CD4-positive, alpha-beta T cell treated with Interleukin-4 for 1 hour (primary cell): ENCODE measurements around the gene ZNF286A.
"Not testable (repeated sequence)": the region's sequence is repeated elsewhere in the genome, so short reads cannot be mapped to it uniquely, and the experiment has no call there.

Source experiments
- DNase-seq, 2 donors: peaks; one replicate each; pipeline ENCODE4 v3.0.0-alpha.2; 2020 to 2022

ZNF286A gene

DNA sequence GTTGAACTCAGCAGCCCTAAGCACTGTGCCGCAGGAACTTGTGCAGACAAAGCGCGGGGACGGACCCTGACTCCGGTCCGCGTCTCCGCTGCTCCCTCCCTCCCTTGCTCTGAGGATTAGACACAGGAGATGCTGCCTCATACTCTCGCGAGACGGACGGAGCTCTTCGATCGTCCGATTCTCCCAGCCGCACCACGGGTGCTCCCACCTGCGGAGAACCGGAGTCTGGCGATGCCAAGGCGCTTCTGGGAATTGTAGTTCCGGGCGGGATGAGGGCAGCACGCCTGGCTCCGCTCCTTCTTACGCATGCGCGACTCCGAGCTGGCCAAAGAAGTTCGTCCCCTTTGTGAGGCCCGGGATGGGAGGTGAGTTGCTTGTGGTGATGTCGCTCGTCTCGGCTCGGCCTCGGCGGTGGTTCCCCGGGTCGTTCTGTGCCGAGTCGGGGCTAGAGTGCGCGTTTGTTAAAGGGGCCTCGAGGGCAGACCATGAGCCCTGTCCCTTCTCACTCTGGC, at the start of gene ZNF286A:
ZNF286A (plus strand) TSS at position 340 of the 512 bp plus-strand sequence. CDS start 578 bp downstream, outside the sequence.
- peak; percentile 98 to 99 for DNase-seq

DNA sequence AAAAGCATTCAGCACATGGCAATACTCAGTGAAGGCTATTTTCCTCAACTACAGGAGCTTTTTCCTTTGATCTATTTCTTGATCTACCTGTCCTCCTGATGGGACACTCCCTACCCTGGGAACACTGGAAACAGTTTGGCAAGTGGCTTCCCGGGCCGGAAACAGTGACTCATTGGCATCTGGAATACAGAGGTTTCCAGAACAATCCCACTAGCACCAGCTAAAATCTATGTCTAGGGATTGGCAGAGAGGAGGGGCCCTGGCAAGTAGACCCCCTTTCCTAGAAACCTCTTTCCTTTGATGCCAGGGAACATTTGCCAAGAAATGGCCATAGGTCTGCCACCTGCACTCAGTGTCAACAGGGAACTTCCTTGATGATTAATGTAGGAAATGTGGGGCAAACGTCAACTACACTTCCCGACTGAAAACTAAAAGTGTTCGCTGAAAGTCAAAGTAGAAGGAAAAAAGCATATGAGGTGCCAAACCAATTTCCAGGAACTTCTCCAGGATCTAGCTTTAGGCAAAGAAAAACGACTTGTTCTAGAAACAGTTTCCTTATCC, 49.6 kb upstream of the ZNF286A start:
- DNase-seq = no peak

DNA sequence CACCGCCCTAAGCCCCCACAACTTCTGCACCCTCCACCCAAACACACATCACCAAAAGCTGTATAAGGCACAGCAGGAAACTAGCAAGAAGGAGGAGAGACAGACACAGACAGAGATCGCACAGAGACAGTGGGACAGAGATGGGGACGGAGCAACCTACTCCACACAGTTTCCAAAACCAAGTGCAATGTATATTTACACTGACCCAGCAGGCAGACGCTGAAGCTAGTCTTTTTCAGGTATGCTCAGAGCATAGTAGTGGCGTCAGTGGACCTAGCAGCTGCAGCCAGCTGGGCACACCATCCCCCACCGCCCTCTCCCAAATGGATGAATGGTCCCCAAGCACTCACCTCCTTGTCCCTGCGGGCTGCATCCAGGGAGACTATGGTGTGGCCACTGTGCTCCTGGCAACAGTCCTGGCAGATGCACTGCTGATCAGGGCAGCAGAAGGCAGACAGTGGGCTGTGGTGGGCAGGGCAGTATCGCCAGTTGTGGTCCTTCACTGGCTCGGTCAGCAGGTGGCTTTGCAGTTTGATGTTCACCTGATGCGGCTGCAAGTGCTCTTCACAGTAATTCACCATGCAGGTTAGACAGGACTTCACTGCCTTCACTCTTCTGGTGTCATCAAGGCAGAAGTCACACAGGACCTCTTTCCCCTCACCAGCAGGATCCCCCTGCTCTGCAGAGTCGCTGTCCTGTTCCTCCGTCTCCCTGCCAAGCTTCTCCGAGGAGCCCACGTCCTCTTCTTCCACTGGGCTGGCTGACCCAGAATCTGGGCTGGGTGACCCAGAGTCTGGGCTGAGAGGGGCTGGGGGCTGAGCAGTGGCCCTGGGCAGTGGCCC, 48.6 kb upstream of the ZNF286A start:
- DNase-seq = no peak

DNA sequence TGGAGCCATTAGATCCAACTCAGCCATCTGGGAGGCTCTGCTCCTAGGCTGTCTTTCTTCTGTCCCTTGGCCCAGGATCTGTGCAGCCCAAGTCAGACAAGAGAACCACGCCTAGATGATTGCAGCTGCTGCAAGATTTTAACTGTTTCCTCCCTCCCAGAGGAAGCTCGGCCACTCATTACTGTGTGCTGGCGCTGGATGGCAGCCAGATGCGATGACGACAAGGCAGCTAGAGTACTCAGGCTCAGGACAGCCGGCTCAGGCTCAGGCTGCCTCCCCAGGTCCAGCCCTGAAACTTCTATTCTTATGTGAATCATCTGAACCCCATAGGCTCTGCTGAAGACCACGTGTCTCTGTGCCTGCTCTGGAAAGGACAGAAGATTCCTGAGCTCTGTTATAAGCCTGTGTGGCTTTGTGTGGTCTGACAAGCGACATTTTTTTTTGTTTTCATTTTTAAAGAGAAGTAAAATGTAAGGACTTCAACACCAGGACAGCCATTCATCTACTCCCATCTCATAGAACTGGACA, 47.9 kb upstream of the ZNF286A start:
- peak; percentile 24 to 75 for DNase-seq

DNA sequence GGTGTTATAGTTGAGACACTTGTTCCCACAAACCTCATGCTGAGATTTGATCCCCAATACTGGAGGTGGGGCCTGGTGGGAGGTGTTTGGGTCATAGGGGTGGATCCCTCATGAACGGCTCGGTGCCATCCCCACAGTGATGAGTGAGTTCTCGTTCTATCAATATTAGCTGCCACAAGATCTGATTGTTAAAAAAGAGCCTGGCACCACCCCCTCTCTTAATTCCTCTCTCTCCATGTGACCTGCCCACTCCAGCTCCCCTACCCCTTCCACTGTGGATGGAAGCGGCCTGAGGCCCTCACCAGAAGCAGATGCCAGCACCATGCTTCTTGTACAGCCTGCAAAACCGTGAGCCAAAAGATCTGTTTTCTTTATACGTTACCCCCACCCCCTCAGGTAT, 46.6 kb upstream of the ZNF286A start:
- no peak for DNase-seq

DNA sequence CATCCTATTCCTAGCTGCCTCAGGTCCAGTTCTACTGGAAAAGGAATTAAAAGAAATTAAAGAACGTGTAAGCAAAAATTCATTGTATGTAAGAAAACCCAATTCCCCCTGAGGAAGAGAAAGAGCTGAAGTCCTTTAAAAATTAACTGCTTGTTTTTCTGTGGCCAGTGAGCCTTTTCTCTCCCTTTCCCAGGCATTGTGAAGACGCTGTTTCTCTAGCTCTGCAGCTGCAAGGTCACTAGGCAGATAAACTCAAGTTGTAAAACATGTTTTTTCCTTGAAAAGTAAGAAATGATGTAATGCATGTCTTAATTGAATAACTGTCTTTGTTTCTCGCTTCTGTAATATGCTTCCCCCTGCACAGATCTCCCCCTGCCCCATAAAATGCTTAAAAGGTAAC, 45.2 kb upstream of the ZNF286A start:
- DNase-seq = not testable (repeated sequence)

DNA sequence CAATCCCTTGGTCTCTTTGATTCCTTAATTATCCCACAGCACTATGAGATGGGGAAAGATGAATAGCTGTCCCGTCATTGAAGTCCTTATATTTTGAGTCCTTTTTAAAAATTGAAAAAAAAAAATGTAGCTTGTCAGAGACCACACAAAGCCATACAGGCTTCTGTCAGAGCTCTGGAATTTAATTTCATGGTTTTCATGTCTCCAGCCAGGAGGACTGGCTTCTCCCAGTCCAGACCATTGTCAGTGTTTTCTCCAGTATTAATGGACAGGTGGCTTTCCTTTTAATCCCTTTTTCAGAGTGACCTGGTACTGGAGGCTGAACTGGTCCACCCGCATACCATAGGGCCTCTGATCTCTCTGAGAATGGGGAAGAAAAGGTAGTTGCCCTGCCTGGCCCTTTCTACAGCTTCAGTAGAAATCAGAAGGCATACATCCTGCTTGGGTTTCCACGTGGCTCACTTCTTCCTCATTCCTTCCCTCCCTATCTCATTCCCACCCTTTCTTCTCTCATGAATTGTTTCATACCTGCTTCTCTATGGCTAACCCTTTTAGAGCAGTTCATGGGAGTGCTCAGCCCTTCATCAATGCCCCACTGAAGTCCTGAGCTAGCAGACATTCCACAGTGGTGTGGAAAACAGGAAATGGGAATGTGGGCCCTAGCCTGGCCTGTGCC, 44.5 kb upstream of the ZNF286A start:
- no peak for DNase-seq

DNA sequence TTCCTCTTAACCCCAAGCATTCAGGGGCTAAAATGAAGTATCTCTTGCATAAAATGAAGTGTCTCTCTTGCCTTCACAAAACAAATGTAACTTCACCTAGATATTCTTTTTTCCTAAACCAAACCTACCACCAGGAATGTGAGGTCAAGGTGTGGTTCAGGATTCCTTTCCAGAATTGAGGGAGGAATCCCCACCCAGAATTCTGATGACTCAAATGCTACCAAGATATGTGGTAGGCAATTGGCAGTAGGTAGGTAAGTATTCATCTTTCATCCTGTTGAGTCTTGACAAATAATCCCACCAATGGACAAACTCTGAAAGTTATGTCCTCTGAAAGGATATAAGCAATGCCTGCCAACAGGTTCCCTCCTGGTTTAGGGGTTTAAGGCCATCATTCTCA, 41.7 kb upstream of the ZNF286A start:
- DNase-seq = no peak

DNA sequence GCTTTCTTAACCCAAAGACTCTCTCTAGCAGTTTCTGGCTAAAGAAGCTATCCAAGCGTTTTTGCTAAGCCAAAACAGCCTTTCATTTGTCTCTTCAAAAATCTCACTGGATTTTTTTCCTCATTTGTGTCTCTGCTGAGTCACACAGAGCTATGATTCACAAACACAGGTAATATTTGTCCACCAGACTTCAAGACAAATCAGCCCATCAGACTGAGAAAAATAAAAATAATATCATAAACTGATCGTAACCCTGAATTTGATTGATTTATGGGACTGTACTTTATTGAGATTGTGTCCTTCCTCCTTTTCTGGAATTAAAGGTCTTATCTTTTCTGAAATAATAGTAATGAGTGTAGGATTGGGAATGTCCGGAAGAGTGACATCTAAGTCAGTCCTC, 41.3 kb upstream of the ZNF286A start:
- no peak for DNase-seq

DNA sequence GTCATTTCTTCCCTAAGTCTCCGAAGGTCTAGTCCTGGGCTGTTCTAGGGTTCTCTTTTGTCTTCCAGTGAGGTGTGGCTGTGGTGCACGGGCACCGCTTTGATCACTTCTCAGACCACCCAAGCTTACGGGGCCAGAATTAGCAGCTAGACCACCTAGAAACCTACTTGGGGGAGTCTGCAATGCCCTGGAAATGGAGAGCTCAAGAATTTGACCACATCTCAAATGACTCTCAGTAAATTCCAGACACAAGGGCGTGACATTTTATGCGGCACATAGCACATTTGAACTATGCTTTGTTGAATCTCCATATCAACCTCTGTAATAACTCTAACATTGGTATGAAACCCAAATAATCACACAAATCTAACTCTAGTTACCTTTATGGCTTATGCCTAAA, 40.3 kb upstream of the ZNF286A start:
- no peak for DNase-seq

DNA sequence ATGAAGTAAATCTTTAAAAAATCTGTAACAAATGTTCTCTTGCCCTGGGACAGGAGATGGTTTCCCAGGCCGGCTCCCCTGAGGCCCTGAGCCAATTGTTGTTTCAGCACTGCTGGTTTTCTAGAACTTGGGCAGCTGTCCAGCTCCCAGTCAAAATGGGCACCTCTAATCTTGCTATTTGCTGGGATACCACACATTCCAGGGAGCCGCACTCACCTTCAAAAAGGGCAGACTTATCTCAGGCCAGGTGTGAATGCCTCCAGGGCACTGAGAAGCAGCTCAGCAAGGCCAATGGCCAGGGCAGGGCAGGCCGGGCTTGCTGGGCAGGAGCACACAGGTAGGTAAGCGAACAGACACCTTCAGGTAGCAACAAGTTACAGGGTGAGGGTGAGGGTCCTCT, 39.9 kb upstream of the ZNF286A start:
- no peak for DNase-seq

DNA sequence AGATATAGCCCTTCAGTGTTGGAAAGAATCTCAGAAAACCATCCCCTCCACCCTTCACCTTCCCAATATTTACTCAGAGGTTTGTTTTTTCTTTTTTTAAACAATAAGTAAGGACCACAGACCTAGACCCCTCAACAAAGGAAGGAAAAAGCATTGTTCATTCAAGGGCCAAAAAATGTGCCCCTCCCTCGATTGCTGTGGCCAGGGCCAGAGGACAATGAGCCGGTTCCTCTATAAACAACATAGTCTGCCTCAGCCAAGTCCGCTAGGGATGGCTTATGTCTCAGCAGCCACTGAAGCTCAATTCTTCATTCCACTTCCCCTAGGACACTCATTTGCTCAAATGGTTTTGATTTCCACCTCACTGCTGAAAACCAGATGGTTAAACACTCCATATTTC, 39.5 kb upstream of the ZNF286A start:
- DNase-seq = no peak

DNA sequence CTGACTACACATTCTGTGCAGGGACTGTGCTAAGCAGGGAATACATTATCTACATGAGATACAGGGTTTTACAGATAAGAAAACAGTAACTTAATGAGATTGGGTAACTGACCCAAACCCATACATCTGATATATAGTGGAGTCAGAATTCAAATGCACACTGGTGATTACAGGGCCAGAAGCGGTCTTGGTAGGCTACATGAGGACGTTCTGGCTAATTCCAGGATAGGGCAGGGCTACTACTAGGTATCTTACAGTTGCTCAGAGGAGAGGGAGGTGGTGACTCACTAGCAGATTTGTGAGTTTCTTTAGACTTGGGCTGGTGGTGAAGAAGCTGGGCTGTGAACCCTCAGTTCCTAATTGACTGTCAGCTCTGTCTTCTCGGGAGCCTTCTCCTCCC, 36.9 kb upstream of the ZNF286A start:
- no peak for DNase-seq

DNA sequence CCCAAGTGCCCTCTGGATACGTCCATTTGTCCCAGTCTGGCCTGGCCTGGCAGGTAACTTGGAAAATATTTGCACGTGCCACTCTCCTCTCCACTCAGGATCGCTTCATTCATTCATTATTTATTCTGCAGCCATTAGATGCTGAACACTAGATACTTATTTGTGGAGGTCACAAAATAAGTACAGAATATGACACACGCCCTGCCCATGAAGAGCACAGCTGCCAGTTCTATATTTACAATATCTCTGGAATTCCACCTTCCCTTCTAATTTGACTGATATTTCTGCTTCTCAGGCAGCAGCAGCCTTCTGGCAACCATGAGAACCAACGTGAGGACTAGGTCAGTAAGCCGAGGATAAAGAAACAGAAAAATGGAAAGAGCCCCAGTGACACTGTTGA, 36.4 kb upstream of the ZNF286A start:
- DNase-seq = no peak

DNA sequence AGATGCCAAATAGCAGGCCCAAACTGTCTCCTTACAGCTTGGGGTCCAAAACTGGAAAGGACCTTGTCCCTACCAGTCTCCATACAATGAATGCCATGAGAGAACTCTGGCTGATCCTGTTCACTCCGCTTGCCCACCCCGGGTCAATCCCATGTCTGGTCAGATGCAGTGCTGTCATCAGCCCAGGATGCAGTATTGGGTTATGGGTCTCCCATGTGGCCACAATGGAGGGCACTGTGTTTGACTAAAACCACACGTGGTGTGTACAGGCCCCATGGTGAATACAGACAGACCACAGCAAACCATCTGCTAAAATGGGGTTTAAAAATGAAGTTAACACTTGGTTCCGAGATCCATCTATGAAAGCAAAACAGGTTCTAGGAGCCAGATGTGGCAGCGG, 35.9 kb upstream of the ZNF286A start:
- no peak for DNase-seq

DNA sequence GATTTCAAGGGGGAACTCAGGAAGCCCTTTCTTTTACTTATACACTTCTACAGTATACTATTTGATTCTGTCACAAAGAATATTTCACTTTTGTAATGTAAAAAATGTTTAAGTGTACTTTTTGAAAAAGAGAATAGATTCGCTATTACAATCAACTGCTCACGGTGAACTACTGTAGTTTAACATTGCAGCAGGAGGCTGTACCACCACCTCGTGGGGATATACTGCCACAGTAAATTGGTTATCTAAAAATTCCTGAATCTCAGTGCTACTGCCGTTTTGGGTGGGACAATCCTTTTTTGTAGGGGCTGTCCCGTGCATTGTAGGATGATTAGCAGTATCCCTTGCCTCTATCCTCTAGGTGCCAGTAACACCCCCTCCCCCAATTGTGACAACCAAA, 30.0 kb upstream of the ZNF286A start:
- not testable (repeated sequence) for DNase-seq

DNA sequence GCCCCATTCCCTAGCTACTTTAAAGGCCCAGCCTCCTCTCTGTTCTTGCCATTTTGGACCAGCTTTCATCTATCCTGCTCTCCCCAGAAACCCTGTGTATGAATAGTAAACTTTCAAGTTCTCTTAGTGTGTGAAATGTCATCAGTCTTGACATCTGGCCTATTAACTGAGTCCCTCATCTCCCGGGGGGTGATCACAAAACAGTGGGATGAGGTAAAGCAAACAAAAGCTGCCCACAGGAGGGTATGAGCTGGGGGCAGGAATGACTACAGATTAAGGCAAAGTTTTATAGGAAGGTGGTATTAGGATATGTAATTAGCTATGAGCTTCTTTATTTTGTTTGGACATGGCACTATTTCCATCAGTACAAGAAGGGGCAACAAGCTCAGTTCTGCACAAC, 24.9 kb upstream of the ZNF286A start:
- not testable (repeated sequence) for DNase-seq

DNA sequence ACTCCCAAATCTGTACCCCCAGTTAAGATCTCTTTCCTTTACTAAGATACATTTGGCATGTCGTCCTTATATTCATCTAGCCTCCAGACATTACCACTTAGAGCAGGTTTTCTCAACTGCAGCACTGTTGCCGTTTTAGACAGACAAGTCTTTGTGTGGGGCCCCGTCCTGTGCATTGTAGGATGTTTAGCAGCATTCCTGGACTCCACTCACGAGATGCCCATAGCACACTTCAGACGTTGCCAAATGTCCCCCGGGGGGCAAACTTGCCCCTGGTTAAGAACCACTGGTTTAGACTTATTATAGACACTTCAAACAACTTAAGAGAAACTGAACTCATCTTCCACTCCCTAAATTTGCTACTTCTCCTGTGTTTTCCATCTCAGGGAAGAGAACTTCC, 23.6 kb upstream of the ZNF286A start:
- not testable (repeated sequence) for DNase-seq

DNA sequence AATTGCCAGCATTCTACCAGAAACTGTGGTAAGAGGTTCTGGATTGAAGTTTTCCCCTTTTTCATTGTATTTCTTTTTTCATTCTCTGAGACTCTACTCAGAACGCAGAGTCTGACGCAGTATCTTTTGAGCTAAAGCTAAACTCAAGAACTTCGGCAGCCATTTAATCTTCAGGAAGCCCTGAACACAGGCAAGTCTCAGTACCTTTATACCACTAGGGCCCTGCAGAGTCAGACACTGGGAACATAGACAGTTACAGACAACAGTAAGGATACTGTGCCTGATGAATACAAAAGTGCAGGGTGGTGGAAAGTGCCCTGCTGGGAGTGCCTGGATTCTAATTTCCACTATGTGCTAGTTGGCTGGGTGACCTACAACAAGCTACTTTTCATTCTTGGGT, 16.4 kb upstream of the ZNF286A start:
- peak in 1 of 2 donors; percentile 19 for DNase-seq

DNA sequence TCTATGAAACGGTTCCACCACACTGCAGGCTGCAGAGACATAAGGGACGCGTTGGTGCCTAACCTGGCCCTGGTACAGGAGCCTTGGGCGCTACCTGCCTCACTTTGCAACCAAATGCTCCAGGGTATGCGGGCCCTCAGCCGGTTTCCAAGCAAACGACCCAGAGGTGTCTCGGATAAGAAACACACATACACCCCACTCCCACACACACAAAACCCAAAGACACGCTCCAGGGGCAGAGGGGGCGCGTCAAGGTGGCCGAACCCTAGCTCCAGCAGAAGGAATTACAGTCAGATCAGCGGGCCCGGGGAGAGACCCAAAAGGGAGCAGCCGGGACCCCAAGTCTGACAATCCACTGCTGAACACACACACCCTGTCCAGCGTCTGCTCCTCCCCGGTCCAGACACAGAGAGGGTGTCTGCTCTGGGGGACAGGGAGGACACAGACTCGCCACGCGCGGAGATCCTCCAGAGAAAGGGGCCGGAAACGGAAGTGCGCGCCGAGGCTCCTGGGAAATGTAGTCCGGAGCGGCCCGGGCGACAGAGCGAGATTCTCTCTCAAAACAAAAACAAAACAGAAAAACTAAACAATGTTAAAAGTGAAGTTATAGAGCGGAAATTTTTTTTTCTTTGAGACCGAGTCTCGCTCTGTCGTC, 15.6 kb upstream of the ZNF286A start, which contains the start of gene TRIM16:
TRIM16 (minus strand) TSS at position 488 of the 655 bp plus-strand sequence. CDS start 32,702 bp downstream, outside the sequence.
- peak; percentile 82 to 84 for DNase-seq

DNA sequence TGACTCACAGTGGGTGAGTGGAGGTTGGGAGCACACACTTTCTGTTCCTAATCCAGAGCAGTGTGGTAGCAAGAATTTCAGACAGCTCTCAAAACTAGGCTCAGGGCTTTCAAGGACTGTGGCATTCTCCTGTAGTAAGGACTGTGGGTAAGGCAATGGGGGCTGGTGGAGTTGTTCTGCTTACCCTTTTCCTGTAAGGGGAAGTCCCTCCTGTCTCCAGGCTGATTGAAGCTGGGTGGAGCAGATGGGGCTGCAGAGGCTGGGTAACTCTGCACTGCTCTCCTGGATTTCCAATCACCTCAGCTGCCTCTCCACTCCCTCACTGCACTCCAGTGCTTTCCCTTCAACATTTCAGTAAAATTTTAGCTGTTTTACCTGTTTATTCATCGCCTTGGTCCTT, 12.1 kb upstream of the ZNF286A start:
- DNase-seq = not testable (repeated sequence)

DNA sequence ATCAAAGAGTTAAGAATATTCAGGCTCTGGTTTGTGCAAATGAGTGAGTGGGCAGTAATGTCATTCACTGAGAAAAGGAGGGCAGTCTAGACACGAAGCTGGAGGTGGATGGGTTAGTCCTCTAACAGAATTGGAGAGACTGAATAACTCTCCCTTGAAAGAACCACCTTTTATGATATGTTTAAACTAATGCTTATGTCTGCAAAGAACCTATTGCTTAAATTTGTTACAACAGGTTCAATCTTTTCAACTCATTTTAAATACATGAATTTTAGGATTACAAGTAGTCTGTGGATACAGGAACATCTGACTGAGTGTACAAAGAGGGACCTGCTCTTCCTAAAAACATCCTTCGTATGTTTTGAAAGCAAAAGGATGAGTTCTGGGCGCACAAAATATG, 585 bp upstream of the ZNF286A start:
- DNase-seq = not testable (repeated sequence)

DNA sequence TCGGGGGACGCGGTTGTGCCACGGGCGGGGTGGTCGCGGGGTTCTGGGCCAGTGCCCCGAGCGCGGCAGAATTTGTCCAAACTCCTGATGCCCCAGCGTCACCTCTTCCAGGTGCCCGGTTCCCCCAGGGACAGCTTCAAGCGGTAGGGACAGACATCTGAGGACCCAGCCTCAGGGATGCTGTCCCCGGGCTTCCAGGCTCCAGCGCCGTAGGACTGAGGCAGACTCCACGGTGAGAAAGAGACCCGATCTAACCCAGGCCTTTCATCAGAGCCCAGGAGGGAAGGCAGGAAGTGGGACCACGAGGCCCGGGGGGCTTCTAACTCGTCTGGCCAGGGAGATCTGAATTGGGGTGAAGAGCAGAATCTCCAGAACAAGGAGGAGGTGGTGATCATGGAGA, 385 bp downstream of the ZNF286A start:
- DNase-seq = not testable (repeated sequence)
